H1 (cell line): ENCODE data around the gene MACROD2. TPM values are rescaled to one million over a fixed set of nuclear protein-coding genes. Genes with fewer than 3 reads are reported as not detected.

Source experiments
- BACH1 ChIP-seq: IDR thresholded peaks from 2 replicates; pipeline ENCODE4 v1.6.1; 2012; ENCODE audit warnings: low read length, improper control_type of control experiment
- FOSL1 ChIP-seq: IDR thresholded peaks from 2 replicates; pipeline ENCODE4 v1.6.1; 2011; ENCODE audit warnings: mild to moderate bottlenecking, low read depth, low read length, moderate library complexity; ENCODE audit not compliant: insufficient read depth
- KDM5A ChIP-seq: fragments of 200-600 bp; IDR thresholded peaks from 2 replicates; pipeline ENCODE4 v1.7.1; 2012; ENCODE audit warnings: mild to moderate bottlenecking, low read length, inconsistent platforms, mixed read lengths
- RFX5 ChIP-seq: IDR thresholded peaks from 2 replicates; pipeline ENCODE4 v1.6.1; 2011; ENCODE audit warnings: low read depth, low read length, improper control_type of control experiment, borderline replicate concordance
- polyA plus RNA-seq, 7 experiments: library from polyadenylated mRNA; depleted of rRNA in 3 of 7; stranded (reverse) in 5 of 7; unstranded in 2 of 7; fragments of >200 nt in 5 of 7; fragments of 200-250 nt in 2 of 7; gene quantifications; 1 replicate in 5 of 7; 2 replicates in 1 of 7; 4 replicates in 1 of 7; pipeline versions ENCODE4 v1.2.1 to v1.2.3, GENCODE V29; 2011 to 2013; ENCODE audit warnings: missing spikeins in 2 of 7, mixed read lengths in 2 of 7
- total RNA-seq: library from RNA; stranded (reverse); fragmentation: NEBNext Ultra II Directional; extraction: Animal tissue kit (Norgen Biotek cat#: 25700); gene quantifications from 2 replicates; pipeline ENCODE4 v1.2.1, GENCODE V29; 2021

MACROD2 gene
- total and polyA plus RNA-seq, 2 of the 8 experiments (the other 6 are each of a cell fraction or from before 2014, with no cell fraction given): 0.70 to 3.9 TPM

DNA sequence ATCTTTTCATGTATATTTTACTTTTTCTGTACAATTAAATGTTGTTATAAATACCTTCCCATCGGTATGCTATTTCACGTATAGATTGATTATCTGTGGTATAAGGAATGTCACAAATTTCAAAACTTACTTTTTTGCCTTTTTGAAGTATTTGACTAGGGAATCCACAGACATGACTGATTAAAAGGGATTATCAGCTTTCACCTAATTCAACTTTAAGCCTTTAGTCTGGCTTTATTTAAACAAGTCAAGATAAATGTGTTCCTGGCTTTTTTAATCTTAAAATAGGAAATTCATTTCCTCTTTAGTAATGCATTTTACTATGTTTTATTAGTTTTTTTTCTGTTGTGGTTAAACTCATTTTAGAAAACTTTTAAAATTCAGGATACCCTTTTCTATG, 160.0 kb downstream of the MACROD2 start (continued):
- TF ChIP-seq KDM5A (no peak), FOSL1 (no peak), RFX5 (no peak), BACH1 (no peak)
- TF ChIP-seq, all 59 proteins: peak for 0
